Breast epithelium (tissue), 3 donors: Measurements from ENCODE around the gene GCNT2.

Source experiments
- CTCF ChIP-seq, 3 donors: fragments of 450-650 bp; IDR thresholded peaks; one replicate each; pipeline ENCODE4 v1.5.1; 2016 to 2017; ENCODE audit warnings: antibody characterized with exemption in 3 of 3, mild to moderate bottlenecking in 3 of 3, moderate library complexity in 3 of 3
- POLR2A ChIP-seq: fragments of 450-650 bp; IDR thresholded peaks from one replicate; pipeline ENCODE4 v1.6.1; 2016; ENCODE audit warnings: antibody characterized with exemption, mild to moderate bottlenecking, moderate library complexity
- POLR2AphosphoS5 ChIP-seq, 3 donors: sonication (generic); formaldehyde crosslinking; IDR thresholded peaks; one replicate each; pipeline ENCODE4 v1.6.1; 2017; ENCODE audit warnings: antibody characterized with exemption in 3 of 3

- TF ChIP-seq POLR2A, result no peak
- TF ChIP-seq CTCF (IDR thresholded peaks at IDR 0.05), result no peak
- TF ChIP-seq POLR2AphosphoS5 (IDR thresholded peaks at IDR 0.05), result no peak
Observed at GRCh38 chr6:10511477-10511876, 9.7 kb upstream of the GCNT2 start.
